Mucosa of gallbladder (tissue), 1 donor: ENCODE data around the gene RAPGEF6. TPM values are rescaled to one million over a fixed set of nuclear protein-coding genes. Genes with fewer than 3 reads are reported as not detected.
"Not testable (repeated sequence)": the region's sequence is repeated elsewhere in the genome, so short reads cannot be mapped to it uniquely, and the experiment has no call there.

Experiments used
- DNase-seq: peaks from one replicate; pipeline ENCODE4 v3.0.0-alpha.2; 2020; ENCODE audit warnings: low spot score
- total RNA-seq: library from RNA; stranded (reverse); gene quantifications from one replicate; pipeline ENCODE4 v1.2.1, GENCODE V29; 2021
- donor health status: DM: no; HTN: no; CAD: no.

The RAPGEF6 gene
- 19.4 TPM for total RNA-seq

GRCh38 chr5:131634996-131635683 is at the start of gene RAPGEF6:
Gene RAPGEF6 (minus strand): TSS chr5:131635229. CDS start chr5:131635030, 199 bp downstream.
- peak; percentile 100 for DNase-seq

- DNase-seq = peak; percentile 43
Measured at GRCh38 chr5:131684595-131684994, 49.6 kb upstream of the RAPGEF6 start.

DNA sequence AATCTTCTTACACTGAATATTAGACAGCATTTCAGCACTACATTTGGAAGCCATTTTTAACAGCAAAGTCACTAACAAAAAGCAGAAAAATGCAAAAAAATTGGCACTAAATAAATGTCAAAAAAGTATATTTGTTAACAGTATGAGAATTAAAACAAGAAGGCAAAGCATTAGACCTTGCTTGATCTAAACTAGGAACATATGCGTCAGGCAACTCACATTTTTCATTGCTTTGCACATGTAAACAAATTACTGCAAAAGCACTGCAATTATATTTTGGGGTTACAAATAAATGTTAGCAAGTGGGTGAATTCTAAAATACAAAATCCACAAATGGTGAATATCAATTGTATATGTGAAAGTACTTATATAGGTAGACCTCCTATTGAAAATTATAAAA is 49.0 kb upstream of the RAPGEF6 start:
- DNase-seq = no peak

GRCh38 chr5:131682826-131683225 is 47.8 kb upstream of the RAPGEF6 start:
- no peak for DNase-seq

- no peak for DNase-seq
Measured at GRCh38 chr5:131682175-131682574, 47.1 kb upstream of the RAPGEF6 start.

DNA sequence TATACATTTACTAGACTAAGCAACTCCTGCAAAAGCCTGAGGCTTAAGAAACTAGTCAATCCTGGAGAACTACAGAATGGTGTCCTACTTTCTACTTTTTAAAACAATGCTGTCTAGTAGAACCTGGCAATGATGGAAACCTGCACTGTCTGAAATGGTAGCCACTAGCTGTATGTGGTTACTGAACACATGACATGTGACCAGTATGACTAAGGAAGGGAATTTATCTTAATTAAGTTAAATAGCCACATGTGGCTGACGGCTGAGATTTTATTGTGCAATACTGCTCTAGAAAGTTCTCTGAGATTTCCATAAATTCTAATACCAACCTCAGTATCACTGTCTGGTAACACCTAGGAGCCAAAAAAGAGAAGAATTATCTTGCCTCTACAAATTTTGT is 44.9 kb upstream of the RAPGEF6 start:
- no peak for DNase-seq

DNA sequence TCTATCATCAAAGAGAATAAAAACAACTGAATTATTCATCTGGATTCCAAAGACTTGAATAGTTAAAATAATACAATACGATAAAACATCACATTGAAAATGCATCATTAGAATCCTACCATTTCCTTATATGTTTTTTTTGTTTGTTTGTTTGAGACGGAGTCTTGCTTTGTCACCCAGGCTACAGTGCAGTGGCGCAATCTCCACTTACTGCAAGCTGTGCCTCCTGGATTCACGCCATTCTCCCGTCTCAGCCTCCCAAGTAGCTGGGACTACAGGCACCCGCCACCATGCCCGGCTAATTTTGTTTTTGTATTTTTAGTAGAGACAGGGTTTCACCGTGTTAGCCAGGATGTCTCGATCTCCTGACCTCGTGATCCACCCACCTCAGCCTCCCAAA is 43.2 kb upstream of the RAPGEF6 start:
- not testable (repeated sequence) for DNase-seq

- DNase-seq = no peak
Measured at GRCh38 chr5:131677115-131677514, 42.1 kb upstream of the RAPGEF6 start.

DNA sequence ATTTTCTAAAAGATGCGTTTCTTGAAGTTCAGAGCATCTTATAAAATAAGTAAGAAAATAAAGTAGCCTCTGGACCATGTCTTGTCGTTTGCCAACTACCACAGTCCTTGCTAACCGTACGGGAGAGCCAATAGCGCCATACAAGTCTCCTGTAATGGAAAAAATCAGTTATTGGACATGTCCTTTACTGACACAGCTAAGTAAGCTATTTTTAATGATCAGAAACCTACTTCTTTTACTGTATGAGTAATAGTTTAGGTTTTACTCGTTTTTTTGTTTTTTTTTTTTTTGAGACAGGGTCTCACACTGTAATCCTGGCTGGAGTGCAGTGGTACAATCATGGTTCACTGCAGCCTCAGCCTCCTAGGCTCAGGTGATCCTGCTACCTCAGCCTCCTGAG is 37.7 kb upstream of the RAPGEF6 start:
- no peak for DNase-seq

- DNase-seq = peak; percentile 54
Measured at GRCh38 chr5:131671994-131672655, 37.1 kb upstream of the RAPGEF6 start.

DNA sequence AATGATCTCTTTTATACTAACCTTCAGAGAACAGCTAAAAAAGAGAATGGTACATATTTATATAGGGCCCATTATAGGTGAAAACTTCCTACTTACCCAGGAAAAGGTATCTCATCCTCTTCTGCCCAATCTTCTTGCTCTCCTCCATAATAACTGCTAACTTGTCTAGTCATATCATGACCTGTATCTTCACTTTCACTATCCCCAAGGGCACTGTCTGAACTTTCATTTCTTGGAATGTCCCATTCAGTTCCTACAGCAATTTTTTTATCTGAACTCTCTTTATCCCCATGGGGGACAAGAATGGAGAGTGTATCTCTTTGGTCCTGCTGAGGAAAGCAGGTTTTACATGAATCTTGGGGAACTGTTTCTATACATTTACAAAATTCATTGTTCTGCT is 36.4 kb upstream of the RAPGEF6 start:
- DNase-seq = no peak

GRCh38 chr5:131664929-131665328 is 29.9 kb upstream of the RAPGEF6 start:
- no peak for DNase-seq

GRCh38 chr5:131661933-131662332 is 26.9 kb upstream of the RAPGEF6 start:
- DNase-seq = no peak

DNA sequence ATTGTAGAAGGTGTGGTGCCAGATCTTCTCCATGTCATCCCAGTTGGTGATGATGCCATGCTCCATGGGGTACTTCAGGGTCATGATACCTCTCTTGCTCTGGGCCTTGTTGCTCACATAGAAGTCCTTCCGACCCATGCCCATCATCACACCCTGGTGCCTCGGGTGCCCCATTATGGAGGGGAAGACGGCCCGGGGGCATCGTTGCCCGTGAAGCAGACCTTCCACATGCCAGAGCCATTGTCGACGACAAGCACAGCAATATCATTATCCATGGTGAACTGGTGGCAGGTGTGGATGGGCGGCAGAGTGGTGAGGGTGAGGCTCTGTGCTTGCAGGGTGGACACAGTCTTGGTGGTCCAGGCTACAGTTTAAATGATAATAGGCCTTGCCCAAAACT is 24.8 kb upstream of the RAPGEF6 start:
- DNase-seq = no peak

DNA sequence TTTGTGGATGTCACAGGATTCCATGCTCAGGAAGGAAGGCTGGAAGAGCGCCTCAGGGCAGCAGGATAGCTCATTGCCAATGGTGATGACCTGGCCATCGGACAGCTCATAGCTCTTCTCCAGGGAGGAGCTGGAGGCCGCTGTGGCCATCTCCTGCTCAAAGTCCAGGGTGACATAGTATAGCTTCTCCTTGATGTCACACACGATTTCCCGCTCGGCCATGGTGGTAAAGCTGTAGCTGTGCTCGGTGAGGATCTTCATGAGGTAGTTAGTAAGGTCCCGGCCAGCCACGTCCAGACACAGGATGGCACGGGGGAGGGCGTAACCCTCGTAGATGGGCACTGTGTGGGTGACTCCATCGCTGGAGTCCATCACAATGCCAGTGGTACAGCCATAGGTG is 24.3 kb upstream of the RAPGEF6 start:
- DNase-seq = no peak

DNA sequence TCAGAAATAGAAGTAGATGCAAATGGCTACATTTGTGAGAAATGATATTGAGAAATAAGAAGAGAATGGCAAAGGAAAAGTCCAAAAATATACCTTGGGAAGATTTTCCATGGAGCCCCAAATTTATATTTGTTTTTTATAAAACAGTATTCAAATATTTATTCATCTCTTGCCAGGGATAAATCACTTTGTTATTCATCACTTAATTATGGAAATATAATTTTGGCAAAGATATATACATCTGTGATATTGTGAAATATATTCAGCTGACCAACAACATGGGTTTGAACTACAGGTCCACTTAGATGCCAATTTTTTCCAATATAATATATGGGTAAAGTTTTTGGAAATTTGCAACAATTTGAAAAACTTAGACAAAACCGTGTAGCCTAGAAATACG is 19.7 kb upstream of the RAPGEF6 start:
- no peak for DNase-seq

DNA sequence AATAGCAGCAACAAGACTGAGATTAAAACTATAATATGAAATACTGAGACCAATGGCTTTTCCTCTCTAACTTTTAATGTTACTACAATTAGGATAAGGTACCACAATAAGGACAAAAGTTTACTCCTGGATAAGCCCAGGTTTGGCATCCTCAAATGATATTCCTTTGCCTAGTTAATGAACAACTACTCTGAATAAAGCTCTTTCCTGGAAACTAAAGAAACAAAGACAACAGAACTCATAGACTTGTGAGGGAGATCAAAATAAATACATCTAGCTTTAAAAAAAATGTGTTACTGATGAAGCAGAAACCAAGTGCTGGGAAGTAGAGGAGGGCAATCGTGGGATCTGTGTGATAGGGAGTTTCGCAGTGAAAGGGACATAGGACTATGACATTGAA is 19.3 kb upstream of the RAPGEF6 start:
- no peak for DNase-seq

DNA sequence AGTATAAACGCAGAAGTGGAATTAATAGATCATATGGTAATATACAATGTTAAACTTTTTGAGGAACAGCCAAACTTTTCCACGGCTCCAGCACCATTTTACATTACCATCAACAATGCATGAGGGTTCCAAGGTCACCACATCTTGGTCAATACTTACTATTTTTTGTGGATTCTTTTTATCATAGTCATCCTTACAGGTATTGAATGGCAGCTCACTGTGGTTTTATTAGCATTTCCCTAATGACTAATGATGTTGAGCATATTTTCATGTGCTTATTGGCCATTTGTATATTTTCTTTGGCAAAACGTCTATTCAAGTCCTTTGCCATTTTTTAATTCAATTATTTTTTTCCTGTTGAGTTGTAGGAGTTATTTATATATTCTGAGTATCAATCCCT is 14.1 kb upstream of the RAPGEF6 start:
- DNase-seq = no peak

GRCh38 chr5:131647048-131647769 is 12.2 kb upstream of the RAPGEF6 start:
- no peak for DNase-seq

DNA sequence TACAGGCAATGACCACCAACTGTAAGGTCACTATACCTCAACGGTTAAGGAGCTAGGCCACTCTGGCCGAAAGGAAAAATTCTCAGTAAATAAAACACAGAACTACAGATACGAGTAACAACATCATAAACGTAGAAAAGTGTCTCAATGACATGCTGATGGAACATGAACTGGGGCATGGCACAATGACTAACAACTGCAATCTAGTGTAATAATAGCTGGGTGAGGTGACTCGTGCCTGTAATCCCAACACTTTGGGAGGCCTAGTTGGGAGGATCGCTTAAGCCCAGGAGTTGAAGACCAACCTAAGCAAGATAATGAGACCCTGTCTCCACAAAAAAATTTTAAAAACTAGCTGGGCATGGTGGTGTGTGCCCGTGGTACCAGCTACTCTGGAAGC is 9.8 kb upstream of the RAPGEF6 start:
- no peak for DNase-seq

GRCh38 chr5:131644370-131644769 is 9.3 kb upstream of the RAPGEF6 start:
- DNase-seq = no peak

GRCh38 chr5:131641494-131641893 is 6.5 kb upstream of the RAPGEF6 start:
- no peak for DNase-seq
